ENCODE data around the gene DPPA4. TPM values are rescaled to one million over a fixed set of nuclear protein-coding genes. Genes with fewer than 3 reads are reported as not detected.

Gene DPPA4
- total RNA-seq, 1 donor from 2014 or later, result not detected

GRCh38 chr3:109373933-109374332 lies 36.6 kb upstream of the DPPA4 start:
- no peak overlapping the region for H3K27ac ChIP-seq
- no peaks in the 10 kb centered on the region for H3K27me3 ChIP-seq (ENCODE audit: low read depth)
- TF ChIP-seq, protein P1, sequence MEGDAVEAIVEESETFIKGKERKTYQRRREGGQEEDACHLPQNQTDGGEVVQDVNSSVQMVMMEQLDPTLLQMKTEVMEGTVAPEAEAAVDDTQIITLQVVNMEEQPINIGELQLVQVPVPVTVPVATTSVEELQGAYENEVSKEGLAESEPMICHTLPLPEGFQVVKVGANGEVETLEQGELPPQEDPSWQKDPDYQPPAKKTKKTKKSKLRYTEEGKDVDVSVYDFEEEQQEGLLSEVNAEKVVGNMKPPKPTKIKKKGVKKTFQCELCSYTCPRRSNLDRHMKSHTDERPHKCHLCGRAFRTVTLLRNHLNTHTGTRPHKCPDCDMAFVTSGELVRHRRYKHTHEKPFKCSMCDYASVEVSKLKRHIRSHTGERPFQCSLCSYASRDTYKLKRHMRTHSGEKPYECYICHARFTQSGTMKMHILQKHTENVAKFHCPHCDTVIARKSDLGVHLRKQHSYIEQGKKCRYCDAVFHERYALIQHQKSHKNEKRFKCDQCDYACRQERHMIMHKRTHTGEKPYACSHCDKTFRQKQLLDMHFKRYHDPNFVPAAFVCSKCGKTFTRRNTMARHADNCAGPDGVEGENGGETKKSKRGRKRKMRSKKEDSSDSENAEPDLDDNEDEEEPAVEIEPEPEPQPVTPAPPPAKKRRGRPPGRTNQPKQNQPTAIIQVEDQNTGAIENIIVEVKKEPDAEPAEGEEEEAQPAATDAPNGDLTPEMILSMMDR (IDR thresholded peaks at IDR 0.05), result no peak
- ATAC-seq (no peak), DNase-seq (no peak)
- H3K4me3 ChIP-seq, result no peak overlapping the region
- no peaks in the 10 kb centered on the region for H3K36me3 ChIP-seq
- intact Hi-C loops (cut with DNase I), result no loop called here
- H3K4me1 ChIP-seq, result no peaks in the 10 kb centered on the region
- no peaks in the 10 kb centered on the region for H3K9me3 ChIP-seq

DNA sequence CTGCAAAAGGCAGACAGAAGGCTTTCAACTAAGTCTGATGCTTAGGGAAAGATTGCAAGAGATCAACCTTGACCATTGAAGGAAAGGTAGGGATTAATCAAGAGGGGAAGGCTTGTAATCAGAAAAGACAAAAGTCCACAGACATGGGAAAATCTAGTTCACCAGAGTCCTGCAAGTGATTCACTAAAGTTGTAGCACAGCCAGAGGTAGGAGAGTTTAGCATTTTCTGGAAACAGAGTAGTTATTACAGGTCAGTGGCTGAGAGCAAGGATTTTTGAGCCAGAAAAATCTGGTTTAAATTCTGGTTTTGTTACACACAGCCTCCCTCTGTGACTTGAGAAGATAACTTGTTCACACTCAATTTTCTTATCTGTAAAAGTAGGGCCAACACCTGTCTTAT lies 35.3 kb upstream of the DPPA4 start:
- Histone ChIP-seq H3K4me1 (no peaks in the 10 kb centered on the region), H3K27ac (no peak overlapping the region), H3K4me3 (no peak overlapping the region), H3K36me3 (no peaks in the 10 kb centered on the region), H3K9me3 (no peaks in the 10 kb centered on the region), H3K27me3 (ENCODE audit: low read depth) (no peaks in the 10 kb centered on the region)
- TF ChIP-seq, protein P1 (IDR thresholded peaks at IDR 0.05), result no peak
- intact Hi-C loops (cut with DNase I), result no loop called here
- ATAC-seq (no peak), DNase-seq (no peak)

GRCh38 chr3:109369510-109369909 lies 32.2 kb upstream of the DPPA4 start:
- no peak for ATAC-seq
- TF ChIP-seq, protein P1 (IDR thresholded peaks at IDR 0.05), result no peak
- Histone ChIP-seq H3K36me3 (no peaks in the 10 kb centered on the region), H3K27me3 (ENCODE audit: low read depth) (no peaks in the 10 kb centered on the region), H3K4me3 (no peak overlapping the region), H3K4me1 (no peaks in the 10 kb centered on the region), H3K27ac (no peak overlapping the region), H3K9me3 (no peaks in the 10 kb centered on the region)
- DNase-seq, result no peak
- intact Hi-C loops (cut with DNase I), result no loop called here

DNA sequence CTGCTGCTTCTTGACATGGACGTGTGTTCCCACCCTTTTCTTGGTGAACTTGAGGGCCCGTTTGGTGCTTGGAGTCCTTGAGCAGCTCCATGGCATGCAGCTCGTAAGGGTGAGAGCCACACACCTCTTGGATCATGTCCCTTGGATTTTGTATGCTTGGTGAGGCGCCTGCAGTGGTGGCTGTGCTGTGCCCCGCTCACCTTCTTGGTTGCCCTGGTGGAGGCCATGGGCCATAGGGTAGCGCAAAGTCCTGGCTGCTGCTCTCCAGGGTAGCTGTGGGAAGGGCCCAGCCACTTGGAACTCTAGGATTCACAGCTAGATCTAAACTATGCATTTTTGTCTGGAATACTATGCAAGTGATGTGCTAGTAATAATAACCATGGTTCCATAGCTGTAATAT lies 26.7 kb upstream of the DPPA4 start:
- H3K9me3 ChIP-seq, result no peaks in the 10 kb centered on the region
- TF ChIP-seq, protein P1 (IDR thresholded peaks at IDR 0.05), result no peak

GRCh38 chr3:109363634-109364033 lies 26.3 kb upstream of the DPPA4 start:
- no peak for ATAC-seq

More for the DNA sequence above, 26.7 kb upstream of the DPPA4 start:
- ATAC-seq (no peak), DNase-seq (no peak)
- no peak overlapping the region for H3K4me3 ChIP-seq
- no peaks in the 10 kb centered on the region for H3K36me3 ChIP-seq
- intact Hi-C loops (cut with DNase I), result no loop called here
- no peak overlapping the region for H3K27ac ChIP-seq
- no peaks in the 10 kb centered on the region for H3K27me3 ChIP-seq (ENCODE audit: low read depth)
- H3K4me1 ChIP-seq, result no peaks in the 10 kb centered on the region

More at GRCh38 chr3:109363634-109364033, 26.3 kb upstream of the DPPA4 start:
- Histone ChIP-seq H3K36me3 (no peaks in the 10 kb centered on the region), H3K27me3 (ENCODE audit: low read depth) (no peaks in the 10 kb centered on the region), H3K9me3 (no peaks in the 10 kb centered on the region), H3K4me1 (no peaks in the 10 kb centered on the region), H3K4me3 (no peak overlapping the region), H3K27ac (no peak overlapping the region)
- intact Hi-C loops (cut with DNase I), result no loop called here
- TF ChIP-seq, protein P1 (IDR thresholded peaks at IDR 0.05), result no peak
- no peak for DNase-seq
